HEK293 (cell line): Measurements from ENCODE around the gene FRMD3.
A peak's percentile ranks its signal among the peaks of the same experiment; 100 is the strongest.

Source experiments
- CTCF ChIA-PET: fragments of 350-600 bp; formaldehyde crosslinking; extraction: SDS; loops from one replicate; lab custom pipeline; 2021; ENCODE audit warnings: antibody characterized with exemption; lab: Yijun Ruan, JAX
- POLR2A ChIA-PET: fragments of 300-600 bp; formaldehyde crosslinking; extraction: SDS; loops from one replicate; lab custom pipeline; 2020; ENCODE audit warnings: antibody characterized with exemption, inconsistent platforms; lab: Yijun Ruan, JAX
- H3K27ac ChIP-seq: fragments of 200-500 bp; sonication (Bioruptor generic); 2 replicates; pipeline ENCODE4 v1.5.1; 2014; ENCODE audit warnings: low read depth, low read length, control low read depth, inconsistent platforms; ENCODE audit errors: extremely low read depth
- H3K36me3 ChIP-seq, 2 experiments: fragments of 200-500 bp in 1 of 2; sonication (Bioruptor generic) in 1 of 2; 1 replicate in 1 of 2; 2 replicates in 1 of 2; pipeline ENCODE4 v1.5.1; 2014 to 2017; ENCODE audit warnings: inconsistent platforms in 2 of 2, low read length in 2 of 2; ENCODE audit not compliant: control insufficient read depth in 2 of 2, insufficient read depth in 1 of 2
- H3K4me1 ChIP-seq: fragments of 200-500 bp; sonication (Bioruptor generic); 2 replicates; pipeline ENCODE4 v1.5.1; 2014; ENCODE audit warnings: mild to moderate bottlenecking, low read length, inconsistent platforms; ENCODE audit not compliant: control insufficient read depth, insufficient read depth
- H3K4me3 ChIP-seq: 2 replicates; pipeline ENCODE4 v1.5.1; 2011; ENCODE audit warnings: low read depth, mild to moderate bottlenecking, control low read depth, low read length, moderate library complexity
- H3K9me3 ChIP-seq: fragments of 200-500 bp; sonication (Bioruptor generic); 2 replicates; pipeline ENCODE4 v1.5.1; 2014; ENCODE audit warnings: low read depth, low read length, inconsistent platforms; ENCODE audit not compliant: control insufficient read depth, insufficient read depth
- IKZF3 ChIP-seq: fragments of 450-650 bp; IDR thresholded peaks from 2 replicates; pipeline ENCODE4 v1.5.0; 2018; ENCODE audit warnings: missing biosample characterization, mild to moderate bottlenecking, missing genetic modification characterization, moderate library complexity
- KLF8 ChIP-seq: fragments of 450-650 bp; formaldehyde crosslinking; IDR thresholded peaks from 2 replicates; pipeline ENCODE4 v1.5.1; 2016; ENCODE audit warnings: missing biosample characterization, missing genetic modification characterization
- ZBTB6 ChIP-seq: fragments of 450-650 bp; formaldehyde crosslinking; IDR thresholded peaks from 2 replicates; pipeline ENCODE4 v1.5.1; 2017; ENCODE audit warnings: missing biosample characterization, missing genetic modification characterization
- ZBTB8A ChIP-seq: fragments of 450-650 bp; formaldehyde crosslinking; IDR thresholded peaks from 2 replicates; pipeline ENCODE4 v1.5.1; 2016; ENCODE audit warnings: missing biosample characterization, missing genetic modification characterization
- ZEB2 ChIP-seq: fragments of 450-650 bp; formaldehyde crosslinking; IDR thresholded peaks from 2 replicates; pipeline ENCODE4 v1.5.1; 2016; ENCODE audit warnings: missing biosample characterization, missing genetic modification characterization
- ZNF302 ChIP-seq: fragments of 450-650 bp; formaldehyde crosslinking; IDR thresholded peaks from 2 replicates; pipeline ENCODE4 v1.5.1; 2016; ENCODE audit warnings: missing biosample characterization, missing genetic modification characterization, low read depth
- ZNF350 ChIP-seq: fragments of 450-650 bp; formaldehyde crosslinking; IDR thresholded peaks from 2 replicates; pipeline ENCODE4 v1.5.0; 2017; ENCODE audit warnings: missing biosample characterization, mild to moderate bottlenecking, missing genetic modification characterization
- ZNF366 ChIP-seq: fragments of 450-650 bp; formaldehyde crosslinking; conservative IDR thresholded peaks from 2 replicates; pipeline ENCODE4 v1.5.1; 2016; ENCODE audit warnings: missing biosample characterization, missing genetic modification characterization
- ZNF398 ChIP-seq: fragments of 450-650 bp; formaldehyde crosslinking; IDR thresholded peaks from 2 replicates; pipeline ENCODE4 v1.5.1; 2017; ENCODE audit warnings: missing biosample characterization, missing genetic modification characterization
- ZNF416 ChIP-seq: fragments of 450-650 bp; formaldehyde crosslinking; IDR thresholded peaks from 2 replicates; pipeline ENCODE4 v1.5.1; 2016; ENCODE audit warnings: missing biosample characterization, missing genetic modification characterization
- ZNF510 ChIP-seq: fragments of 450-650 bp; formaldehyde crosslinking; IDR thresholded peaks from 2 replicates; pipeline ENCODE4 v1.5.1; 2018; ENCODE audit warnings: mild to moderate bottlenecking, missing genetic modification characterization, missing biosample characterization; ENCODE audit not compliant: insufficient replicate concordance
- ZNF521 ChIP-seq: fragments of 450-650 bp; formaldehyde crosslinking; IDR thresholded peaks from 2 replicates; pipeline ENCODE4 v1.5.1; 2017; ENCODE audit warnings: missing biosample characterization, mild to moderate bottlenecking, missing genetic modification characterization
- ZNF549 ChIP-seq: fragments of 450-650 bp; IDR thresholded peaks from 2 replicates; pipeline ENCODE4 v1.5.1; 2018; ENCODE audit warnings: missing biosample characterization, missing genetic modification characterization, mild to moderate bottlenecking, inconsistent platforms, moderate library complexity
- ZNF623 ChIP-seq: fragments of 450-650 bp; formaldehyde crosslinking; IDR thresholded peaks from 2 replicates; pipeline ENCODE4 v1.5.1; 2016; ENCODE audit warnings: missing biosample characterization, missing genetic modification characterization
- ZNF626 ChIP-seq: fragments of 450-650 bp; sonication (Bioruptor Pico); formaldehyde crosslinking; IDR thresholded peaks from 2 replicates; pipeline ENCODE4 v1.5.1; 2018; ENCODE audit warnings: missing biosample characterization, missing genetic modification characterization, inconsistent platforms
- ZNF704 ChIP-seq: fragments of 450-650 bp; formaldehyde crosslinking; IDR thresholded peaks from 2 replicates; pipeline ENCODE4 v1.5.1; 2016; ENCODE audit warnings: missing biosample characterization, missing genetic modification characterization
- ZNF785 ChIP-seq: fragments of 450-650 bp; formaldehyde crosslinking; IDR thresholded peaks from 2 replicates; pipeline ENCODE4 v1.5.1; 2016; ENCODE audit warnings: missing biosample characterization, missing genetic modification characterization
- ZNF830 ChIP-seq: fragments of 450-650 bp; IDR thresholded peaks from 2 replicates; pipeline ENCODE4 v1.5.0; 2018; ENCODE audit warnings: missing biosample characterization, missing genetic modification characterization, low read depth, mild to moderate bottlenecking, moderate library complexity
- ZSCAN30 ChIP-seq: fragments of 450-650 bp; IDR thresholded peaks from 2 replicates; pipeline ENCODE4 v1.5.1; 2018; ENCODE audit warnings: missing biosample characterization, mild to moderate bottlenecking, missing genetic modification characterization, moderate library complexity
- TF ChIP-seq, protein P1 (sequence below): fragments of 450-650 bp; formaldehyde crosslinking; IDR thresholded peaks from 2 replicates; pipeline ENCODE4 v1.5.1; 2016; ENCODE audit warnings: missing biosample characterization, missing genetic modification characterization

The FRMD3 gene

GRCh38 chr9:83362341-83362995, 175.7 kb downstream of the FRMD3 start:
- H3K9me3 ChIP-seq: no peaks in the 10 kb centered on the region
- no peaks in the 10 kb centered on the region for H3K4me1 ChIP-seq
- CTCF ChIA-PET: no interaction called here
- no peak for TF ChIP-seq ZNF398 (tag by site-specific recombination)
- peak; percentile 88 for TF ChIP-seq ZNF366 (tag by site-specific recombination)
- TF ChIP-seq, all 188 proteins: peak for 1
- POLR2A ChIA-PET: no interaction called here
- H3K36me3 ChIP-seq: no peaks in the 10 kb centered on the region
- no peak overlapping the region for H3K27ac ChIP-seq
- H3K4me3 ChIP-seq: no peak overlapping the region

DNA sequence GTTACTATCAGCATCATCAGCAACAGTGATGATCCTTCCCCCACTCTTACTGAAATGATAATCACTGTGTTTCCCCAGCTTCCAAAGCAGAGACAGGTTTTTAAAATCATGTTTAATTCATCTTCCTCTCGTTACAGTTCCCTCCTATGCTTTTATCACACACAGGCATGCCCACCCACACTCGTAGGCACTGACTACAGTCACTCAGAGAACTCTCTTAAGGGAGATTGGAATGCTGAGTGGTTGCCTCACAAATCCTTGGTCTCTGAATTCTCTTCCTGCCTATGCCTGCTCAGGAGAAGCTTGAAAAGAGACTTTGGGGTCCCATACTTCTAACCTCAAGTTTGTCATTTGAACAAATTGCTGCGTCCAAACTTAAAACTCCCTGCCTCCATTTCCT, 179.2 kb downstream of the FRMD3 start:
- Histone ChIP-seq H3K36me3 (no peaks in the 10 kb centered on the region), H3K4me1 (no peaks in the 10 kb centered on the region), H3K4me3 (no peak overlapping the region), H3K27ac (no peak overlapping the region), H3K9me3 (no peaks in the 10 kb centered on the region)
- CTCF ChIA-PET: interaction anchor here (0.6 to 0.8 kb wide), 2 partner anchors 14 to 280 kb away, joined by 3 to 4 read pairs; no protein-coding TSS in a partner anchor
- POLR2A ChIA-PET: no interaction called here
- TF ChIP-seq ZNF623 (tag by site-specific recombination) (no peak), ZNF549 (tag by site-specific recombination) (no peak), ZNF302 (tag by site-specific recombination) (no peak), ZSCAN30 (tag by site-specific recombination) (no peak), KLF8 (no peak), ZBTB8A (no peak), ZBTB6 (tag by site-specific recombination) (no peak), ZNF830 (tag by site-specific recombination) (no peak), ZNF510 (tag by site-specific recombination) (no peak), ZEB2 (tag by site-specific recombination) (no peak), ZNF350 (tag by site-specific recombination) (no peak), ZNF416 (tag by site-specific recombination) (no peak), ZNF704 (tag by site-specific recombination) (no peak), IKZF3 (tag by site-specific recombination) (no peak), ZNF785 (no peak), ZNF521 (tag by site-specific recombination) (no peak), ZNF626 (tag by site-specific recombination) (no peak)
- TF ChIP-seq, protein P1, sequence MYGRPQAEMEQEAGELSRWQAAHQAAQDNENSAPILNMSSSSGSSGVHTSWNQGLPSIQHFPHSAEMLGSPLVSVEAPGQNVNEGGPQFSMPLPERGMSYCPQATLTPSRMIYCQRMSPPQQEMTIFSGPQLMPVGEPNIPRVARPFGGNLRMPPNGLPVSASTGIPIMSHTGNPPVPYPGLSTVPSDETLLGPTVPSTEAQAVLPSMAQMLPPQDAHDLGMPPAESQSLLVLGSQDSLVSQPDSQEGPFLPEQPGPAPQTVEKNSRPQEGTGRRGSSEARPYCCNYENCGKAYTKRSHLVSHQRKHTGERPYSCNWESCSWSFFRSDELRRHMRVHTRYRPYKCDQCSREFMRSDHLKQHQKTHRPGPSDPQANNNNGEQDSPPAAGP (tag by site-specific recombination): no peak
